Body of pancreas (tissue), 4 donors: ENCODE results near the gene JAKMIP2. TPM values are rescaled to one million over a fixed set of nuclear protein-coding genes. Genes with fewer than 3 reads are reported as not detected.
A peak's percentile ranks its signal among the peaks of the same experiment; 100 is the strongest.

Experiments used
- ATAC-seq: fragments of 150-250 bp; one replicate; pipeline ENCODE4 v1.9.1; 2016
- DNase-seq, 4 donors: peaks; one replicate each; pipeline ENCODE4 v3.0.0-alpha.2; 2019
- H3K27ac ChIP-seq, 4 donors: fragments of 200-600 bp; sonication (generic); 1 replicate in 3 of 4; 2 replicates in 1 of 4; pipeline versions ENCODE4 v1.5.1 to v1.6.1; 2016 to 2019; ENCODE audit warnings: mild to moderate bottlenecking in 1 of 4, mixed read lengths in 1 of 4, moderate library complexity in 1 of 4
- H3K27me3 ChIP-seq, 2 donors: fragments of 200-600 bp; sonication (generic); one replicate each; pipeline ENCODE4 v1.6.0; 2016; ENCODE audit warnings: mild to moderate bottlenecking in 1 of 2
- H3K36me3 ChIP-seq, 2 donors: fragments of 200-600 bp; sonication (generic); replicated peaks in 1 of 2; 2 replicates each; pipeline ENCODE4 v1.5.1; 2016; ENCODE audit warnings: low read depth in 2 of 2; ENCODE audit not compliant: insufficient read depth in 1 of 2
- H3K4me1 ChIP-seq: fragments of 200-600 bp; sonication (generic); one replicate; pipeline ENCODE4 v1.6.0; 2016
- H3K4me3 ChIP-seq, 2 donors: fragments of 200-600 bp; sonication (generic); 1 replicate in 1 of 2; 2 replicates in 1 of 2; pipeline ENCODE4 v1.5.1; 2016 to 2019
- H3K9me3 ChIP-seq, 3 donors: fragments of 200-600 bp; sonication (generic); 1 replicate in 2 of 3; 2 replicates in 1 of 3; pipeline ENCODE4 v1.5.1; 2016
- CTCF ChIP-seq, 7 experiments: fragments of 450-650 bp in 4 of 7; fragments of 200-600 bp in 3 of 7; sonication (generic) in 3 of 7; IDR thresholded peaks; one replicate each; pipeline ENCODE4 v1.5.1; 2016 to 2019; ENCODE audit warnings: antibody characterized with exemption in 7 of 7
- POLR2A ChIP-seq, 3 donors: fragments of 450-650 bp; IDR thresholded peaks; one replicate each; pipeline ENCODE4 v1.6.1; 2016; ENCODE audit warnings: antibody characterized with exemption in 3 of 3, mild to moderate bottlenecking in 2 of 3
- WGBS, 2 donors: methylation state at CpG; one replicate each; pipeline ENCODE4 v1.1.5; 2017; 5-methylcytosine and 5-hydroxymethylcytosine counted together
- intact Hi-C: fragments of 100-400 bp; cut with DNase I; formaldehyde crosslinking; loops from one replicate; pipeline ENCODE4 v1.15.1; 2023
- total RNA-seq, 2 donors: library from RNA; depleted of rRNA; stranded (reverse); fragments of >200 nt; gene quantifications; one replicate each; pipeline ENCODE4 v1.1.0, GENCODE V29; 2016

The JAKMIP2 gene
- total RNA-seq, 2 donors from 2014 or later, result 0.78 to 1.3 TPM

- no peak overlapping the region for H3K4me3 ChIP-seq
These were observed 217.0 kb downstream of the JAKMIP2 start for GRCh38 chr5:147565524-147565923.

GRCh38 chr5:147564124-147564486 lies 218.4 kb downstream of the JAKMIP2 start:
- no peaks in the 10 kb centered on the region for H3K4me1 ChIP-seq
- H3K27me3 ChIP-seq, result no peaks in the 10 kb centered on the region
- H3K27ac ChIP-seq, result no peak overlapping the region
- no peaks in the 10 kb centered on the region for H3K36me3 ChIP-seq
- DNase-seq (no peak), ATAC-seq (no peak)
- TF ChIP-seq POLR2A (IDR thresholded peaks at IDR 0.05) (no peak), CTCF (IDR thresholded peaks at IDR 0.05) (no peak)
- intact Hi-C loops, result no loop called here
- WGBS, 2 donors, result 54 to 69% methylated on average over 3 of the region's 3 CpGs
- no peak overlapping the region for H3K4me3 ChIP-seq
- H3K9me3 ChIP-seq, result no peaks in the 10 kb centered on the region

More at GRCh38 chr5:147565524-147565923, 217.0 kb downstream of the JAKMIP2 start:
- Histone ChIP-seq H3K36me3 (no peaks in the 10 kb centered on the region), H3K27ac (no peak overlapping the region), H3K4me1 (no peaks in the 10 kb centered on the region), H3K9me3 (no peaks in the 10 kb centered on the region), H3K27me3 (no peaks in the 10 kb centered on the region)
- 76 to 81% methylated on average over 1 of the region's 1 CpG for WGBS, 2 donors
- no peak for ATAC-seq
- intact Hi-C loops, result no loop called here
- TF ChIP-seq CTCF (IDR thresholded peaks at IDR 0.05), result no peak
- no peak for TF ChIP-seq POLR2A (IDR thresholded peaks at IDR 0.05)
- no peak for DNase-seq

DNA sequence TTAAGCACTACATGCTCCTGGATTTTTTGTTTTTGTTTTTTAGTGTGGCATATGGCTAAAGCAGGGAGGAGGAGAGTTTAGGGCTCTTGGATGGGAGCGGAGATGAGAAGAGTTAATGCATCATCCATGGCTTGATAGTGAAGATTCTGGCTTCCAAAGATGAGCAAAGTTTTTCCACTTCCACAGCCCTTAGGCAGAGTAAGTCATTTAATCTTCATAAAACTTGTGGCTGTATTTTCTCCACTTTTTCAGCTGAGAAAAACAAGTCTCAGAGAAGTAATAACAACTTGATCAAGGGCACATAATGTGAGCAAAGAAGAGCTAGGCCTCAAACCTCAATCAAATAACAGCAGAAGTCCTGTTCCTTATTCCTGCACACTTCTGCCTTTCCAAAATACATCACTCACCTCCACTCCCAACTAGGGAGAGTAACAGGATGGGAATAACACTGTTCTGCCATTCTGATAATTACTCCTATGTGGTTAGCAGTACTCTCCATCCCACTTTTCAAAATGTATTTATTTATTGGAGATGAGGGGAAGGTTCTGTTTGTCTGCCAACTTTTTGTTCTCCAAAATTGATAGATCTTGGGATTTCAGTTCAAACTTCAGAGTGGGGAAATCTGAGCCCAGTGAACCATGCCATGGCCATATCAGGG lies 218.9 kb downstream of the JAKMIP2 start:
- no peak for ATAC-seq
- WGBS, 2 donors, result 89 to 96% methylated on average over 1 of the region's 1 CpG
- no peak for DNase-seq
- H3K27ac ChIP-seq, result no peak overlapping the region
- H3K9me3 ChIP-seq, result no peaks in the 10 kb centered on the region
- H3K27me3 ChIP-seq, result no peaks in the 10 kb centered on the region
- no peaks in the 10 kb centered on the region for H3K4me1 ChIP-seq
- H3K4me3 ChIP-seq, result no peak overlapping the region
- intact Hi-C loops, result no loop called here
- no peak for TF ChIP-seq POLR2A (IDR thresholded peaks at IDR 0.05)
- TF ChIP-seq CTCF (IDR thresholded peaks at IDR 0.05), result no peak
- no peaks in the 10 kb centered on the region for H3K36me3 ChIP-seq

- no peak overlapping the region for H3K4me3 ChIP-seq
- ATAC-seq (no peak), DNase-seq (no peak)
- 82 to 93% methylated on average over 2 of the region's 2 CpGs for WGBS, 2 donors
- no peak overlapping the region for H3K27ac ChIP-seq
- no peak for TF ChIP-seq CTCF (IDR thresholded peaks at IDR 0.05)
- TF ChIP-seq POLR2A (IDR thresholded peaks at IDR 0.05), result no peak
- H3K27me3 ChIP-seq, result no peaks in the 10 kb centered on the region
- H3K4me1 ChIP-seq, result no peaks in the 10 kb centered on the region
- H3K9me3 ChIP-seq, result no peaks in the 10 kb centered on the region
- intact Hi-C loops, result no loop called here
- no peaks in the 10 kb centered on the region for H3K36me3 ChIP-seq
These were observed 221.1 kb downstream of the JAKMIP2 start for GRCh38 chr5:147561435-147561834.

DNA sequence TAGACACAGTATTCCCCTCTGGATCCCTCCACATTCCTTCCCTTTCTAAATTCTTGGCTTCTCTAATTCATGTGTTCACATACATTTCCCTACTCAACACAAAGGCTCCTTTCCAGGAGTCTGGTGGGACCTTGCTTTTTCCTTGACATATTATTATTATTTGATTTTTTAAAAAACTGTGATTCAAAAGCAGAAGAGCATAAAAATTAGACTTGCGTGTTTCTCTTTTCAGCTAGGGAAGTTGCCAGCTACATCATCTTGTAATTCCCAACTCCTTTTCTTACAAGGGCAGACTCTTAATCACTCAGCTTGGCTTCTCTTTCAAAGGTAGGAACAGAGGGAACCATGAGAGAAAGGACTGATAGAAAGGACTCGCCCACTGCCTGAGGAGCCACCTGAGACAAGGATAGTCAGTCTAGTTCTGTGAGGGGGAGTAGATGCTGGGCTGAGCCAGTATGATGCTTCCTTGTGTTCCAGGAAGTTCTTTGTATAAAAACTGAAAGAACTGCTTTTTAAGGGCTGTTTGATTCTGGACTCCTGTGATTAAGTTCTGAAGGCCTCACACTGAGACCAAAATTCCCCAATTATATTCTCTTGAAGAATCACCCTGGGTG lies 221.7 kb downstream of the JAKMIP2 start:
- H3K27ac ChIP-seq, result no peak overlapping the region
- H3K9me3 ChIP-seq, result no peaks in the 10 kb centered on the region
- H3K27me3 ChIP-seq, result no peaks in the 10 kb centered on the region
- no peaks in the 10 kb centered on the region for H3K36me3 ChIP-seq
- ATAC-seq (peak; percentile 18), DNase-seq (no peak)
- no peaks in the 10 kb centered on the region for H3K4me1 ChIP-seq
- no peak for TF ChIP-seq CTCF (IDR thresholded peaks at IDR 0.05)
- TF ChIP-seq POLR2A (IDR thresholded peaks at IDR 0.05), result no peak
- WGBS, 2 donors, result 77 to 88% methylated on average over 2 of the region's 2 CpGs
- intact Hi-C loops, result no loop called here
- no peak overlapping the region for H3K4me3 ChIP-seq
